Measurements from ENCODE around the gene HHATL.

- TF ChIP-seq EZH2 (IDR thresholded peaks at IDR 0.05; ENCODE audit: borderline replicate concordance, low read length), result no peak
- TF ChIP-seq CTCF (IDR thresholded peaks at IDR 0.05; ENCODE audit: low read length), result no peak
These were observed 12.4 kb downstream of the HHATL start for GRCh38 chr3:42690191-42690590.
